Measurements from ENCODE around the gene DPP6.

GRCh38 chr7:154493594-154493993, 441.4 kb downstream of the DPP6 start:
- TF ChIP-seq CTCF (IDR thresholded peaks at IDR 0.05) (no peak), POLR2A (IDR thresholded peaks at IDR 0.05) (no peak)

All from tibial nerve (tissue), 3 donors.